ENCODE data around the gene TMTC2.
"Not testable (repeated sequence)": the region's sequence is repeated elsewhere in the genome, so short reads cannot be mapped to it uniquely, and the experiment has no call there.

Gene TMTC2

GRCh38 chr12:82818271-82819035 lies 131.7 kb downstream of the TMTC2 start:
- DNase-seq (ENCODE audit: low read depth, low spot score): no peak
- no peak overlapping the region for H3K4me3 ChIP-seq (ENCODE audit: low read length)

GRCh38 chr12:82826505-82826904 lies 139.8 kb downstream of the TMTC2 start:
- no peak for DNase-seq (ENCODE audit: low read depth, low spot score)
- no peak overlapping the region for H3K4me3 ChIP-seq (ENCODE audit: low read length)

- DNase-seq (ENCODE audit: low read depth, low spot score): no peak
- H3K4me3 ChIP-seq (ENCODE audit: low read length): no peak overlapping the region
Observed at GRCh38 chr12:82832096-82832495, 145.4 kb downstream of the TMTC2 start.

- H3K4me3 ChIP-seq (ENCODE audit: low read length): no peak overlapping the region
- no peak for DNase-seq (ENCODE audit: low read depth, low spot score)
Observed at GRCh38 chr12:82832981-82833380, 146.3 kb downstream of the TMTC2 start.

GRCh38 chr12:82833481-82833880 lies 146.8 kb downstream of the TMTC2 start:
- H3K4me3 ChIP-seq (ENCODE audit: low read length): no peak overlapping the region
- no peak for DNase-seq (ENCODE audit: low read depth, low spot score)

GRCh38 chr12:82835217-82835616 lies 148.5 kb downstream of the TMTC2 start:
- no peak for DNase-seq (ENCODE audit: low read depth, low spot score)
- no peak overlapping the region for H3K4me3 ChIP-seq (ENCODE audit: low read length)

- no peak for DNase-seq (ENCODE audit: low read depth, low spot score)
- no peak overlapping the region for H3K4me3 ChIP-seq (ENCODE audit: low read length)
Observed at GRCh38 chr12:82838131-82838551, 151.4 kb downstream of the TMTC2 start.

- no peak overlapping the region for H3K4me3 ChIP-seq (ENCODE audit: low read length)
- DNase-seq (ENCODE audit: low read depth, low spot score): no peak
Observed at GRCh38 chr12:82838827-82839226, 152.1 kb downstream of the TMTC2 start.

GRCh38 chr12:82839796-82840195 lies 153.1 kb downstream of the TMTC2 start:
- H3K4me3 ChIP-seq (ENCODE audit: low read length): no peak overlapping the region
- no peak for DNase-seq (ENCODE audit: low read depth, low spot score)

- no peak overlapping the region for H3K4me3 ChIP-seq (ENCODE audit: low read length)
- DNase-seq (ENCODE audit: low read depth, low spot score): no peak
Observed at GRCh38 chr12:82841487-82841904, 154.8 kb downstream of the TMTC2 start.

- no peak overlapping the region for H3K4me3 ChIP-seq (ENCODE audit: low read length)
- no peak for DNase-seq (ENCODE audit: low read depth, low spot score)
Observed at GRCh38 chr12:82842480-82842879, 155.8 kb downstream of the TMTC2 start.

- not testable (repeated sequence) for H3K4me3 ChIP-seq (ENCODE audit: low read length); DNase-seq (ENCODE audit: low read depth, low spot score)
Observed at GRCh38 chr12:82845076-82845475, 158.4 kb downstream of the TMTC2 start.

- DNase-seq (ENCODE audit: low read depth, low spot score): no peak
- H3K4me3 ChIP-seq (ENCODE audit: low read length): no peak overlapping the region
Observed at GRCh38 chr12:82848845-82849244, 162.1 kb downstream of the TMTC2 start.

- no peak for DNase-seq (ENCODE audit: low read depth, low spot score)
Observed at GRCh38 chr12:82852529-82852928, 165.8 kb downstream of the TMTC2 start.

GRCh38 chr12:82855872-82856271 lies 169.2 kb downstream of the TMTC2 start:
- no peak overlapping the region for H3K4me3 ChIP-seq (ENCODE audit: low read length)
- no peak for DNase-seq (ENCODE audit: low read depth, low spot score)

More at GRCh38 chr12:82852529-82852928, 165.8 kb downstream of the TMTC2 start:
- no peak overlapping the region for H3K4me3 ChIP-seq (ENCODE audit: low read length)

GRCh38 chr12:82857276-82857675 lies 170.6 kb downstream of the TMTC2 start:
- H3K4me3 ChIP-seq (ENCODE audit: low read length): no peak overlapping the region
- DNase-seq (ENCODE audit: low read depth, low spot score): no peak

GRCh38 chr12:82857911-82858533 lies 171.3 kb downstream of the TMTC2 start:
- no peak for DNase-seq (ENCODE audit: low read depth, low spot score)
- H3K4me3 ChIP-seq (ENCODE audit: low read length): no peak overlapping the region

GRCh38 chr12:82858534-82858917 lies 171.8 kb downstream of the TMTC2 start:
- DNase-seq (ENCODE audit: low read depth, low spot score): no peak
- H3K4me3 ChIP-seq (ENCODE audit: low read length): no peak overlapping the region

GRCh38 chr12:82862069-82862841 lies 175.5 kb downstream of the TMTC2 start:
- no peak for DNase-seq (ENCODE audit: low read depth, low spot score)
- H3K4me3 ChIP-seq (ENCODE audit: low read length): no peak overlapping the region
